GM06990 (cell line): Measurements from ENCODE around the gene BIRC6.

Experiments used
- DNase-seq: peaks from one replicate; pipeline ENCODE4 v3.0.0-alpha.2; 2011; ENCODE audit not compliant: insufficient read length; ENCODE audit errors: extremely low read depth
- H3K27me3 ChIP-seq: replicated peaks from 2 replicates; pipeline ENCODE4 v1.6.0; 2011; ENCODE audit warnings: low read length; ENCODE audit not compliant: control insufficient read depth, insufficient read depth
- H3K36me3 ChIP-seq: 2 replicates; pipeline ENCODE4 v1.5.1; 2011; ENCODE audit warnings: low read length; ENCODE audit not compliant: control insufficient read depth, insufficient read depth
- H3K4me3 ChIP-seq: replicated peaks from 2 replicates; pipeline ENCODE4 v1.5.1; 2011; ENCODE audit warnings: low read depth, mild to moderate bottlenecking, control low read depth, low read length
- TF ChIP-seq, protein P1 (sequence below): IDR thresholded peaks from 2 replicates; pipeline ENCODE4 v1.5.1; 2011; ENCODE audit warnings: low read length, control low read depth, mild to moderate bottlenecking, inconsistent platforms; ENCODE audit not compliant: insufficient read depth, poor library complexity, severe bottlenecking

The BIRC6 gene

DNA sequence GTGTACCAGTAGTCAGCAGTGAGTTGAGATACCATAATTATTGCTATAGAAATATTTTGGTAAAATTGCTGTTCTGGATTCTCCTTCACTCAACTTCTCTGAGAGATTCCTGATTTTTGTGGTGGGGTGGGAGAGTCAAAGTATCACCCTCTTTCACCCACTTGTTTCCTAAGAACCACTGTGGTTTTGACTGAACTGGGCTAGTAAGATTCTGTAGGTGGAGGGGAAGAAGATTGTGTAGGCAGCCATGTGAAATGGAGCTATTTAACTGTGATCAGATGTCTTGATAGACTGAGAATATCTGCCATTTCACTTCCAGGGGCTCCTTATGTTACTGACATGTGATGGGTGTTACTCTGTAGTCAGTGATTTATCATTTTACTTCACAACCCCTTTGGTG lies 45.3 kb downstream of the BIRC6 start:
- H3K4me3 ChIP-seq, result no peak overlapping the region
- TF ChIP-seq, protein P1, sequence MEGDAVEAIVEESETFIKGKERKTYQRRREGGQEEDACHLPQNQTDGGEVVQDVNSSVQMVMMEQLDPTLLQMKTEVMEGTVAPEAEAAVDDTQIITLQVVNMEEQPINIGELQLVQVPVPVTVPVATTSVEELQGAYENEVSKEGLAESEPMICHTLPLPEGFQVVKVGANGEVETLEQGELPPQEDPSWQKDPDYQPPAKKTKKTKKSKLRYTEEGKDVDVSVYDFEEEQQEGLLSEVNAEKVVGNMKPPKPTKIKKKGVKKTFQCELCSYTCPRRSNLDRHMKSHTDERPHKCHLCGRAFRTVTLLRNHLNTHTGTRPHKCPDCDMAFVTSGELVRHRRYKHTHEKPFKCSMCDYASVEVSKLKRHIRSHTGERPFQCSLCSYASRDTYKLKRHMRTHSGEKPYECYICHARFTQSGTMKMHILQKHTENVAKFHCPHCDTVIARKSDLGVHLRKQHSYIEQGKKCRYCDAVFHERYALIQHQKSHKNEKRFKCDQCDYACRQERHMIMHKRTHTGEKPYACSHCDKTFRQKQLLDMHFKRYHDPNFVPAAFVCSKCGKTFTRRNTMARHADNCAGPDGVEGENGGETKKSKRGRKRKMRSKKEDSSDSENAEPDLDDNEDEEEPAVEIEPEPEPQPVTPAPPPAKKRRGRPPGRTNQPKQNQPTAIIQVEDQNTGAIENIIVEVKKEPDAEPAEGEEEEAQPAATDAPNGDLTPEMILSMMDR, result no peak
- no peaks in the 10 kb centered on the region for H3K27me3 ChIP-seq
- DNase-seq, result no peak
- peaks cover 5% of the 10 kb centered on the region for H3K36me3 ChIP-seq

DNA sequence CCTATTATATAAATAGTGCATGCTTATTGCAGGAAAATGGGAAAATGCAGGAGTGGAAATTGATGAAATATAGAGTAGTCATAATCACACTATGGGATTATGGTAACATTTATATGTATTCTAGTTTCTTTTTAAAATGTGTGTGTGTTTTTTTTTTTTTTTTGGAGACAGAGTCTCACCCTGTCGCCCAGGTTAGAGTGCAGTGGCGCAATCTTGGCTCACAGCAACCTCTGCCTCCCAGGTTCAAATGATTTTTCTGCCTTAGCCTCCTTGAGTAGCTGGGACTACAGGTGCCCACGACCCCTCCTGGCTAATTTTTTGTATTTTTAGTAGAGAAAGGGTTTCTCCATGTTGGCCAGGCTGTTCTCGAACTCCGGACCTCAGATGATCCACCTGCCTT lies 47.0 kb downstream of the BIRC6 start:
- TF ChIP-seq, protein P1, result no peak
- H3K4me3 ChIP-seq, result no peak overlapping the region
- H3K36me3 ChIP-seq, result peaks cover 5% of the 10 kb centered on the region
- no peak for DNase-seq
- H3K27me3 ChIP-seq, result no peaks in the 10 kb centered on the region

DNA sequence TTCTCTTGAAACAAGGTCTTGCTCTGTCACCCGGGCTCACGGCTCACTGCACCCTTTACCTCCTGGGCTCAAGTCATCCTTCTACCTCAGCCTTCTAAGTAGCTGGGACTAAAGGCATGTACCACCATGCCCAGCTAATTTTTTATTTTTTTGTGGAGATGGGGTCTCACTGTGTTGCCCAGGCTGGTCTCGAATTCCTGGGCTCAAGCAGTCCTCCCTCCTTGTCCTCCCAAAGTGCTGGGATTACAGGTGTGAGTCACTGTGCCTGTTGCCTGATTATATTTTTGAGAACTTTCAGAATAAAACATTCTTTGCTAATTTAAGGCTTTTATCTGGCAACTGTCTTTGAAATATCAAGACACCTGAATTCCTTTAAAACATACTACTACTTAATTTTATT lies 47.9 kb downstream of the BIRC6 start:
- no peaks in the 10 kb centered on the region for H3K27me3 ChIP-seq
- no peak overlapping the region for H3K4me3 ChIP-seq
- DNase-seq, result no peak
- TF ChIP-seq, protein P1, result no peak
- H3K36me3 ChIP-seq, result peaks cover 4% of the 10 kb centered on the region

DNA sequence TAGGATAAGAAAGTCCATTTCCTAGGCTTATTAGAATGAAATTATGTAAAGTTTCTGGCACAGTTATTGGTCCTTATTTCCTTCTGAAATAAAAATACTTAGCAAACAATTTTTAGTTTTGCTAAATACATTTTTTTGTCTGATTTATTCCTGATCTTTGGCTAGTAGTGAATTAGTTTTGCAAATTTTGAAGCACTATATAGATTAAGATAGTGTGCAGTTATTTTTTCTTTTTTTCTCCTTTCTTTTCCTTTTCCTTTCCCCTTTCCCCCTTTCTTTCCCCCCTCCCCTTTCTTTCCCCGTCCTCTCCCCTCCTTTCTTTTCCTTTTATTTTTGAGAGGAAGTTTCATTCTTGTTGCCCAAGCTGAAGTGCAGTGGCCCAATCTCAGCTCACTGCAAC lies 59.7 kb downstream of the BIRC6 start:
- Histone ChIP-seq H3K36me3 (peaks cover 7% of the 10 kb centered on the region), H3K4me3 (no peak overlapping the region), H3K27me3 (no peaks in the 10 kb centered on the region)
- no peak for DNase-seq
- TF ChIP-seq, protein P1, result no peak

DNA sequence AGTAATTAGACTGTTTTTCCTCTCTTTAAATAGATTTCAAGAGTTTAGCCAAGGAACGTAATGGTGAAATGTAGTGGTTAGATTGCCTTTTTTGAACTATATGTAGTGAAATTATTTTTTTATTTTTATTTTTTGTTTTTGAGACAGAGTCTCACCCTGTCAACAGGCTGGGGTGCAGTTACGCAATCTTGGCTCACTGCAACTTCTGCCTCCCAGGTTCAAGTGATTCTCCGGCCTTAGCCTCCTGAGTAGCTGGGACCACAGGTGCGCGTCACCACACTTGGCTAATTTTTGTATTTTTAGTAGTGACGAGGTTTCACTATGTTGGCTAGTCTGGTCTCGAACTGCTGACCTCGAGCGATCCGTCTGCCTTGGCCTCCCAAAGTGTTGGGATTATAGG lies 60.8 kb downstream of the BIRC6 start:
- Histone ChIP-seq H3K4me3 (no peak overlapping the region), H3K36me3 (peaks cover 7% of the 10 kb centered on the region), H3K27me3 (no peaks in the 10 kb centered on the region)
- DNase-seq, result no peak
- TF ChIP-seq, protein P1, result no peak

DNA sequence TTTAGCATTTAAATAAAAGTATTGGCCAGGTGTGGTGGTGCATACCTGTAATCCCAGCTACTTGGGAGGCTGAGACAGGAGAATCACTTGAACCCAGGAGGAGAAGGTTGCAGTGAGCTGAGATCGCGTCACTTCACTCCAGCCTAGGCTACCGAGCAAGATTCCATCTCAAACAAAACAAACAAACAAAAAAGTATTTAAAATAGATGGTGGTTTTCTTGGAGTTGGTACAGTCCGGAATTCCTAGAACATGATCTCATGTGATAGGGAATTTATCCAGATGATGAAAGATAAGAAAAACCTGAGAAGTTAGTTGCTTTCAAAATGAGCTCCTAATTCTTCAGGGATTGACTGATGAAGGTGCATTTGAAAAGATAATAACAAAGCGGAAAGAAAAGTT lies 62.0 kb downstream of the BIRC6 start:
- TF ChIP-seq, protein P1, result no peak
- no peak overlapping the region for H3K4me3 ChIP-seq
- H3K27me3 ChIP-seq, result no peaks in the 10 kb centered on the region
- peaks cover 6% of the 10 kb centered on the region for H3K36me3 ChIP-seq
- DNase-seq, result no peak
